Sigmoid colon (tissue), 7 donors: ENCODE data around the gene P2RY8. TPM values are rescaled to one million over a fixed set of nuclear protein-coding genes. Genes with fewer than 3 reads are reported as not detected.
"Not testable (repeated sequence)": the region's sequence is repeated elsewhere in the genome, so short reads cannot be mapped to it uniquely, and the experiment has no call there.

ENCODE experiments used
- DNase-seq: peaks from one replicate; pipeline ENCODE4 v3.0.0-alpha.2; 2019
- H3K27ac ChIP-seq, 4 donors: fragments of 200-600 bp; sonication (generic); one replicate each; pipeline ENCODE4 v1.5.1; 2016 to 2019; ENCODE audit warnings: mild to moderate bottlenecking in 1 of 4
- H3K27me3 ChIP-seq, 3 donors: fragments of 200-600 bp; sonication (generic); one replicate each; pipeline ENCODE4 v1.5.1; 2019; ENCODE audit warnings: mild to moderate bottlenecking in 1 of 3
- H3K36me3 ChIP-seq, 4 donors: fragments of 200-600 bp; sonication (generic); one replicate each; pipeline ENCODE4 v1.5.1; 2016 to 2019
- H3K4me1 ChIP-seq, 4 donors: fragments of 200-600 bp; sonication (generic); one replicate each; pipeline ENCODE4 v1.5.1; 2017 to 2019
- H3K4me3 ChIP-seq, 4 donors: fragments of 200-600 bp; sonication (generic); one replicate each; pipeline ENCODE4 v1.5.1; 2017 to 2019; ENCODE audit warnings: mild to moderate bottlenecking in 2 of 4, moderate library complexity in 1 of 4
- H3K9me3 ChIP-seq, 4 donors: fragments of 200-600 bp in 3 of 4; sonication (generic) in 3 of 4; one replicate each; pipeline versions ENCODE4 v1.5.1 to v1.6.1; 2013 to 2019
- EP300 ChIP-seq, 4 donors: sonication (generic); formaldehyde crosslinking; IDR thresholded peaks; one replicate each; pipeline ENCODE4 v1.6.1; 2017; ENCODE audit warnings: antibody characterized with exemption in 4 of 4
- POLR2A ChIP-seq, 2 donors: fragments of 450-650 bp; IDR thresholded peaks; one replicate each; pipeline ENCODE4 v1.6.1; 2016; ENCODE audit warnings: antibody characterized with exemption in 2 of 2, mild to moderate bottlenecking in 2 of 2, moderate library complexity in 2 of 2
- POLR2AphosphoS5 ChIP-seq, 4 donors: sonication (generic); formaldehyde crosslinking; IDR thresholded peaks; one replicate each; pipeline ENCODE4 v1.6.1; 2017; ENCODE audit warnings: antibody characterized with exemption in 4 of 4
- WGBS, 2 donors: extraction: QIAGEN DNeasy Blood & Tissue Kit; methylation state at CpG; one replicate each; pipeline ENCODE4 v1.1.7; 2013; 5-methylcytosine and 5-hydroxymethylcytosine counted together
- intact Hi-C: fragments of 100-400 bp; cut with DNase I; formaldehyde crosslinking; loops from one replicate; pipeline ENCODE4 v1.15.1; 2023
- polyA plus RNA-seq, 3 donors: library from polyadenylated mRNA; stranded (reverse); fragments of 200-250 nt; gene quantifications; one replicate each; pipeline ENCODE4 v1.2.3, GENCODE V29; 2013
- total RNA-seq, 4 donors: library from RNA; depleted of rRNA; stranded (reverse); fragments of >200 nt; gene quantifications; one replicate each; pipeline ENCODE4 v1.1.0, GENCODE V29; 2016
- TF ChIP-seq, protein P1 (sequence below), 4 experiments: fragments of 450-650 bp in 3 of 4; fragments of 200-600 bp in 1 of 4; IDR thresholded peaks; one replicate each; pipeline ENCODE4 v1.5.1; 2016 to 2019; ENCODE audit warnings: antibody characterized with exemption in 4 of 4, mild to moderate bottlenecking in 3 of 4, moderate library complexity in 2 of 4
- donor health status: healthy with polysubstance abuse.
- donor health status: Bipolar disorder and iron deficiency.
- donor health status: healthy.

P2RY8 gene
- total and polyA plus RNA-seq, 7 donors = 0.28 to 15.0 (median 0.87) TPM; not detected in 1

DNA sequence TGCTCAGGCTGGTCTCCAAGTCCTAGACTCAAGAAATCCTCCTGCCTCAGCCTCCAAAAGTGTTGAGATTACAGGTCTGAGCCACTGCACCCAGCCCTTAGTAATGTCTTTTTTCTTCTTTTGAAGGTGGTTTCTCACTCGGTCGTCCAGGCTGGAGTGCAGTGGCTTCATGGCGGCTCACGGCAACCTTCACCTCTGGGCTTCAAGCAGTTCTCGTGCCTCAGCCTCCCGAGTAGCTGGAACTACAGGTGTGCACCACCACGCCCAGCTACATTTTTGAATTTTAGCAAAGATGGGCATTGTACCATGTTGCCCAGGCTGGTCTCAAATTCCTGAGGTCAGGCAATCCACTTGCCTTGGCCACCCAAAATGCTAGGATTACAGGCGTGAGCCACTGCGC is 52.0 kb downstream of the P2RY8 start:
- TF ChIP-seq POLR2A (IDR thresholded peaks at IDR 0.05) (no peak), EP300 (IDR thresholded peaks at IDR 0.05) (no peak), POLR2AphosphoS5 (IDR thresholded peaks at IDR 0.05) (no peak)
- TF ChIP-seq, protein P1, sequence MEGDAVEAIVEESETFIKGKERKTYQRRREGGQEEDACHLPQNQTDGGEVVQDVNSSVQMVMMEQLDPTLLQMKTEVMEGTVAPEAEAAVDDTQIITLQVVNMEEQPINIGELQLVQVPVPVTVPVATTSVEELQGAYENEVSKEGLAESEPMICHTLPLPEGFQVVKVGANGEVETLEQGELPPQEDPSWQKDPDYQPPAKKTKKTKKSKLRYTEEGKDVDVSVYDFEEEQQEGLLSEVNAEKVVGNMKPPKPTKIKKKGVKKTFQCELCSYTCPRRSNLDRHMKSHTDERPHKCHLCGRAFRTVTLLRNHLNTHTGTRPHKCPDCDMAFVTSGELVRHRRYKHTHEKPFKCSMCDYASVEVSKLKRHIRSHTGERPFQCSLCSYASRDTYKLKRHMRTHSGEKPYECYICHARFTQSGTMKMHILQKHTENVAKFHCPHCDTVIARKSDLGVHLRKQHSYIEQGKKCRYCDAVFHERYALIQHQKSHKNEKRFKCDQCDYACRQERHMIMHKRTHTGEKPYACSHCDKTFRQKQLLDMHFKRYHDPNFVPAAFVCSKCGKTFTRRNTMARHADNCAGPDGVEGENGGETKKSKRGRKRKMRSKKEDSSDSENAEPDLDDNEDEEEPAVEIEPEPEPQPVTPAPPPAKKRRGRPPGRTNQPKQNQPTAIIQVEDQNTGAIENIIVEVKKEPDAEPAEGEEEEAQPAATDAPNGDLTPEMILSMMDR (IDR thresholded peaks at IDR 0.05) = no peak
- no peaks in the 10 kb centered on the region for H3K4me1 ChIP-seq
- no peak overlapping the region for H3K27ac ChIP-seq
- peaks cover 0 to 18% (median 0%) of the 10 kb centered on the region in 3 donors for H3K27me3 ChIP-seq
- H3K36me3 ChIP-seq = no peaks in the 10 kb centered on the region
- H3K4me3 ChIP-seq = no peak overlapping the region
- peak; percentile 14 for DNase-seq
- intact Hi-C loops = no loop called here
- H3K9me3 ChIP-seq = no peaks in the 10 kb centered on the region
- WGBS, 2 donors = 87 to 88% methylated on average over 9 of the region's 9 CpGs

DNA sequence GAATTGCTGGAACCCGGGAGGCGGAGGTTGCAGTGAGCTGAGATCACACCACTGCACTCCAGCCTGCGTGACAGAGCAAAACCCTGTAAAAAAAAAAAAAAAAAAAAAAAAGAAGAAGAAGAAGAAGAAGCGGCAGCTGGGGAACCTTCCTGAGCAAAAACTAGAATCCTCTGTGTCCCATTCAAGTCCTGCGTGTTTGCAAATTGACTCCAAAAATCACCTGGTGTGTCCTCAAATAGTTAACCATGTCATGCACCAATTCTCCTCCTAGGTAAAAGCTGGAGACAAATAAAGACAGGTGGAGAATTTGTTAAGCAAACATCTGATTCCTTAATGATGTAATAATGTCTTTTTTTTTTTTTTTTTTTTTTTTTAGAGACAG is 52.4 kb downstream of the P2RY8 start:
- intact Hi-C loops = no loop called here
- H3K4me3 ChIP-seq = no peak overlapping the region
- H3K27ac ChIP-seq = no peak overlapping the region
- no peak for DNase-seq
- TF ChIP-seq POLR2AphosphoS5 (IDR thresholded peaks at IDR 0.05) (no peak), POLR2A (IDR thresholded peaks at IDR 0.05) (no peak), EP300 (IDR thresholded peaks at IDR 0.05) (no peak)
- TF ChIP-seq, protein P1 (IDR thresholded peaks at IDR 0.05) = no peak
- H3K27me3 ChIP-seq = peaks cover 0 to 18% (median 0%) of the 10 kb centered on the region in 3 donors
- H3K9me3 ChIP-seq = no peaks in the 10 kb centered on the region
- no peaks in the 10 kb centered on the region for H3K4me1 ChIP-seq
- H3K36me3 ChIP-seq = no peaks in the 10 kb centered on the region
- WGBS, 2 donors = 80 to 81% methylated on average over 5 of the region's 5 CpGs

DNA sequence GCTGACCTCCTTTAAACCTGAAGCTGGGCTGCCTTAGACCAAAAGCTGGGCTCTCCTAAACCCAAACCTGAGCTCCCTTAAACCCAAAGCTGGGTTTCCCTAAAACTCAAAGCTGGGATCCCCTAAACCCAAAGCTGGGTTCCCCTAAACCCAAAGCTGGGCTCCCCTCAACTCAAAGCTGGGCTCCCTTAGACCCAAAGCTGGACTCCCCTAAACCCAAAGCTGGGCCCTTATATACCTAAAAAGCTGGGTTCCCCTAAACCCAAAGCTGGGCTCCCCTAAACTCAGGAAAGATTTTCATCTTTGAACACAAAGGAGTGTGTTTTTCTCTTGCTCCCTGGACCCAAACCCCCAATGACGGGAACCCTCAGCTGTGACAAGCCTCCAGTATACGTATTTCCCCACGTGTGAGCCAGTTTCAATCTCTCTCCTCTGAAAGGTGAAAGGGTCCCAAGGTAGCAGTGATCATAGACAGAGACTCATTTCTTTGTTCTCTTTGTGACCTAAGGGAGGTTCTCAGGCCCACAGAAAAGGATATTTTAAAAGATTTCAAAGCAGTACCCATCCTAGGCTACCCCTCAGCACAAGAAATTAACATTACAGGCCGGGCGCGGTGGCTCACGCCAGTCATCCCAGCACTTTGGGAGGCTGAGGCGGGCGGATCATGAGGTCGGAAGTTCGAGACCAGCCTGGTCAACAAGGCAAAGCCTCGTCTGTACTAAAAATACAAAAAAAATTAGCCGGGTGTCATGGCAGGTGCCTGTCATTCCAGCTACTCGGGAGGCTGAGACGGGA is 52.9 kb downstream of the P2RY8 start:
- Histone ChIP-seq H3K27me3 (peaks cover 0 to 18% (median 0%) of the 10 kb centered on the region in 3 donors), H3K27ac (no peak overlapping the region), H3K36me3 (no peaks in the 10 kb centered on the region), H3K4me1 (no peaks in the 10 kb centered on the region), H3K4me3 (no peak overlapping the region), H3K9me3 (peaks cover 0 to 2% (median 0%) of the 10 kb centered on the region in 4 donors)
- DNase-seq = peak; percentile 17
- intact Hi-C loops = no loop called here
- TF ChIP-seq POLR2A (IDR thresholded peaks at IDR 0.05) = no peak
- no peak for TF ChIP-seq POLR2AphosphoS5 (IDR thresholded peaks at IDR 0.05)
- no peak for TF ChIP-seq EP300 (IDR thresholded peaks at IDR 0.05)
- TF ChIP-seq, protein P1 (IDR thresholded peaks at IDR 0.05) = no peak
- WGBS, 2 donors = 75 to 80% methylated on average over 15 of the region's 15 CpGs

DNA sequence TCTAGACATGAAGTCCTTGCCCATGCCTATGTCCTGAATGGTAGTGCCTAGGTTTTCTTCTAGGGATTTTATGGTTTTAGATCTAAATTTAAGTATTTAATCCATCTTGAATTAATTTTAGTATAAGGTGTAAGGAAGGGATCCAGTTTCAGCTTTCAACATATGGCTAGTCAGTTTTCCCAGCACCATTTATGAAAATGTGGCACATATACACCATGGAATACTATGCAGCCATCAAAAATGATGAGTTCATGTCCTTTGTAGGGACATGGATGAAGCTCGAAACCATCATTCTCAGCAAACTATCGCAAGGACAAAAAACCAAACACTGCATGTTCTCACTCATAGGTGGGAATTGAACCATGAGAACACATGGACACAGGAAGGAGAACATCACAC is 54.5 kb downstream of the P2RY8 start:
- 100% methylated on average over 1 of the region's 2 CpGs; no CpG with 5 or more reads in 1 of the 2 donors for WGBS, 2 donors
- H3K4me3 ChIP-seq, DNase-seq, intact Hi-C loops, H3K36me3 ChIP-seq, H3K4me1 ChIP-seq, H3K9me3 ChIP-seq: not testable (repeated sequence)
- H3K27ac ChIP-seq = peak overlapping the region in 1 of 4 donors; percentile 23
- H3K27me3 ChIP-seq = peaks cover 0 to 18% (median 0%) of the 10 kb centered on the region in 3 donors

DNA sequence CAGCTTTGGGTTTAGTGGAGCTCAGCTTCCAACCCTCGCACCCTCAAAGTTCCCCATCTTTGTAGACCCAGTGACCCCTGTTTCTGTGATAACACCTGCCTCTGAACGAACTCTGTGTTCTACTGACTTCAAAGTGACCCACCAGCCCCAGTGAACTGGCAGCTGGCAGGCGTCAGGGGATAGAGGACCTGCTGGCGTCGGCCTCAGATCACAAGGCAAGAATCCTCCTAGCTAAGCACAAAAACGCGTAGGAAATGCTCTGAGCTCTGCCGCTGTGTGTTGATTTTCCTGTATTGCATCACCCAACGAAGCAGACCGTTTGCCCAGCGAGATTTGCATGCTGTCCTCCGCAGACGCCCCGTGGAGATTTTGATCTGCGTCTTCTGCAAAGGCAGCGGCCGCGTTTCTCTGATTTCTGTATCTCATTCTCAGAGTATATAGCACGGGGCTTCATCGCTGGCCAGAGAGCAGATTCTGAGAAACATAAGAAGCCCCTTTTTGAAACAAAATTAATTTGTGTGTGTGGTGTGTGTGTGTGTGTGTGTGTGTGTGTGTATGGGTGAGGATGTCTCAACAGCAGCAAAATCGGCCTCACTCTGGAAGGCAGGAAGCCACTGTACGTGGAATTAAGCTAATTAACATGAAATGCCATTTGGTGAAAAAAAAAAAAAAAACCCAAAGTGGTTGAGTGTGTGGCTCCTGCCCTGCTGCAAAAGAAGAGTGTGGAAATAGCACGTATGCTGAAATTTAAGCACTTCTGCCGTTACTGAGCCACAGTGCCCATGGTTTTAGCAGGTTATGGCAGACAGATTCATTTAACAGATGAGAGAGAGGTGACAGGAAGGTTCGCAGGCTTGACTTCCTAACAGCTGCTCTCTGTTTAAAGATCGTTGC is 55.1 kb downstream of the P2RY8 start:
- intact Hi-C loops = no loop called here
- Histone ChIP-seq H3K9me3 (peaks cover 0 to 2% (median 0%) of the 10 kb centered on the region in 4 donors), H3K36me3 (no peaks in the 10 kb centered on the region), H3K27me3 (peaks cover 0 to 18% (median 0%) of the 10 kb centered on the region in 3 donors), H3K4me1 (no peaks in the 10 kb centered on the region), H3K27ac (peak overlapping the region in 2 of 4 donors; percentile 23 to 40), H3K4me3 (no peak overlapping the region)
- peak; percentile 78 for DNase-seq
- TF ChIP-seq POLR2AphosphoS5 (IDR thresholded peaks at IDR 0.05) (peak in 2 of 4 donors; percentile 52 to 53), POLR2A (IDR thresholded peaks at IDR 0.05) (no peak), EP300 (IDR thresholded peaks at IDR 0.05) (peak in 2 of 4 donors; percentile 17 to 44)
- TF ChIP-seq, protein P1 (IDR thresholded peaks at IDR 0.05) = no peak
- 6 to 22% methylated on average over 26 of the region's 26 CpGs for WGBS, 2 donors
